Thyroid gland (tissue), 4 donors: ENCODE data around the gene TMEM207. TPM values are rescaled to one million over a fixed set of nuclear protein-coding genes. Genes with fewer than 3 reads are reported as not detected.

Source experiments
- DNase-seq, 2 donors: peaks; one replicate each; pipeline ENCODE4 v3.0.0-alpha.2; 2019
- H3K27ac ChIP-seq, 3 donors: fragments of 200-600 bp; sonication (generic); 1 replicate in 2 of 3; 2 replicates in 1 of 3; pipeline ENCODE4 v1.5.1; 2016 to 2019; ENCODE audit warnings: mild to moderate bottlenecking in 1 of 3, moderate library complexity in 1 of 3
- H3K27me3 ChIP-seq: fragments of 200-600 bp; sonication (generic); one replicate; pipeline ENCODE4 v1.5.1; 2019
- H3K36me3 ChIP-seq, 2 donors: fragments of 200-600 bp; sonication (generic); one replicate each; pipeline ENCODE4 v1.5.1; 2016 to 2019
- H3K4me1 ChIP-seq, 2 donors: fragments of 200-600 bp; sonication (generic); one replicate each; pipeline ENCODE4 v1.5.1; 2017 to 2019
- H3K4me3 ChIP-seq, 3 donors: fragments of 200-600 bp; sonication (generic); replicated peaks in 1 of 3; 1 replicate in 2 of 3; 2 replicates in 1 of 3; pipeline ENCODE4 v1.5.1; 2016; ENCODE audit warnings: mild to moderate bottlenecking in 1 of 3
- H3K9me3 ChIP-seq: fragments of 200-600 bp; sonication (generic); one replicate; pipeline ENCODE4 v1.5.1; 2017
- CTCF ChIP-seq, 6 experiments: fragments of 200-600 bp in 3 of 6; fragments of 450-650 bp in 3 of 6; sonication (generic) in 3 of 6; IDR thresholded peaks; one replicate each; pipeline ENCODE4 v1.5.1; 2016 to 2019; ENCODE audit warnings: antibody characterized with exemption in 6 of 6, mild to moderate bottlenecking in 2 of 6, inconsistent platforms in 1 of 6, moderate library complexity in 1 of 6
- POLR2A ChIP-seq, 2 donors: fragments of 450-650 bp; IDR thresholded peaks; one replicate each; pipeline ENCODE4 v1.6.1; 2017; ENCODE audit warnings: antibody characterized with exemption in 2 of 2, mild to moderate bottlenecking in 2 of 2, moderate library complexity in 1 of 2
- WGBS, 2 donors: methylation state at CpG; one replicate each; pipeline ENCODE4 v1.1.5; 2017; 5-methylcytosine and 5-hydroxymethylcytosine counted together
- intact Hi-C: fragments of 100-400 bp; cut with DNase I; formaldehyde crosslinking; loops from one replicate; pipeline ENCODE4 v1.15.1; 2023
- total RNA-seq, 4 donors: library from RNA; depleted of rRNA; stranded (reverse); fragments of >200 nt; gene quantifications; one replicate each; pipeline ENCODE4 v1.2.3, GENCODE V29; 2016

Gene TMEM207
- total RNA-seq, 4 donors from 2014 or later: not detected

- WGBS, 2 donors: 81 to 85% methylated on average over 2 of the region's 2 CpGs
- no peak overlapping the region for H3K4me3 ChIP-seq
- TF ChIP-seq POLR2A (IDR thresholded peaks at IDR 0.05) (no peak), CTCF (IDR thresholded peaks at IDR 0.05) (no peak)
- no peaks in the 10 kb centered on the region for H3K36me3 ChIP-seq
- no peak for DNase-seq
- H3K27ac ChIP-seq: no peak overlapping the region
- no peaks in the 10 kb centered on the region for H3K4me1 ChIP-seq
- intact Hi-C loops: no loop called here
- H3K9me3 ChIP-seq: no peaks in the 10 kb centered on the region
- H3K27me3 ChIP-seq: no peaks in the 10 kb centered on the region
Measured at GRCh38 chr3:190448256-190448655, 1.4 kb downstream of the TMEM207 start.

- Histone ChIP-seq H3K36me3 (no peaks in the 10 kb centered on the region), H3K9me3 (no peaks in the 10 kb centered on the region), H3K27me3 (no peaks in the 10 kb centered on the region), H3K27ac (no peak overlapping the region), H3K4me3 (no peak overlapping the region), H3K4me1 (no peaks in the 10 kb centered on the region)
- no peak for DNase-seq
- no peak for TF ChIP-seq CTCF (IDR thresholded peaks at IDR 0.05)
- TF ChIP-seq POLR2A (IDR thresholded peaks at IDR 0.05): no peak
- WGBS, 2 donors: 51 to 54% methylated on average over 6 of the region's 6 CpGs
- intact Hi-C loops: no loop called here
Measured at GRCh38 chr3:190446573-190447279, 3.0 kb downstream of the TMEM207 start.

- 92 to 95% methylated on average over 3 of the region's 3 CpGs for WGBS, 2 donors
- Histone ChIP-seq H3K9me3 (no peaks in the 10 kb centered on the region), H3K27me3 (no peaks in the 10 kb centered on the region), H3K27ac (no peak overlapping the region), H3K4me3 (no peak overlapping the region), H3K36me3 (no peaks in the 10 kb centered on the region), H3K4me1 (no peaks in the 10 kb centered on the region)
- DNase-seq: no peak
- TF ChIP-seq CTCF (IDR thresholded peaks at IDR 0.05): no peak
- no peak for TF ChIP-seq POLR2A (IDR thresholded peaks at IDR 0.05)
- intact Hi-C loops: no loop called here
Measured at GRCh38 chr3:190444576-190445145, 5.0 kb downstream of the TMEM207 start.

- TF ChIP-seq CTCF (IDR thresholded peaks at IDR 0.05) (no peak), POLR2A (IDR thresholded peaks at IDR 0.05) (no peak)
- no peaks in the 10 kb centered on the region for H3K27me3 ChIP-seq
- H3K9me3 ChIP-seq: no peaks in the 10 kb centered on the region
- no peak for DNase-seq
- H3K4me1 ChIP-seq: no peaks in the 10 kb centered on the region
- no peak overlapping the region for H3K4me3 ChIP-seq
- WGBS, 2 donors: 93 to 96% methylated on average over 6 of the region's 6 CpGs
- H3K27ac ChIP-seq: no peak overlapping the region
- intact Hi-C loops: no loop called here
- no peaks in the 10 kb centered on the region for H3K36me3 ChIP-seq
Measured at GRCh38 chr3:190444006-190444405, 5.7 kb downstream of the TMEM207 start.

GRCh38 chr3:190443257-190443656 lies 6.4 kb downstream of the TMEM207 start:
- no peaks in the 10 kb centered on the region for H3K27me3 ChIP-seq
- H3K4me3 ChIP-seq: no peak overlapping the region
- H3K27ac ChIP-seq: no peak overlapping the region
- no peaks in the 10 kb centered on the region for H3K36me3 ChIP-seq
- 51 to 53% methylated on average over 3 of the region's 3 CpGs for WGBS, 2 donors
- DNase-seq: no peak
- peak in 3 of 6 experiments; percentile 25 to 42 (median 41) for TF ChIP-seq CTCF (IDR thresholded peaks at IDR 0.05)
- no peak for TF ChIP-seq POLR2A (IDR thresholded peaks at IDR 0.05)
- H3K4me1 ChIP-seq: no peaks in the 10 kb centered on the region
- H3K9me3 ChIP-seq: no peaks in the 10 kb centered on the region
- intact Hi-C loops: no loop called here
